GM12864 (cell line): ENCODE results near the gene RMND1.

Source experiments
- DNase-seq: peaks from one replicate; pipeline ENCODE4 v3.0.0-alpha.2; 2011; ENCODE audit warnings: low read depth
- H3K4me3 ChIP-seq: 2 replicates; pipeline ENCODE4 v1.5.1; 2011; ENCODE audit warnings: mild to moderate bottlenecking, low read depth, low read length, control low read depth
- CTCF ChIP-seq: IDR thresholded peaks from 2 replicates; pipeline ENCODE4 v1.5.1; 2011; ENCODE audit warnings: low read depth, mild to moderate bottlenecking, moderate library complexity, low read length, control low read depth, inconsistent platforms; ENCODE audit errors: missing control alignments

Gene RMND1

GRCh38 chr6:151422981-151423380 is 28.9 kb downstream of the RMND1 start:
- H3K4me3 ChIP-seq = no peak overlapping the region
- DNase-seq = no peak
- no peak for TF ChIP-seq CTCF

- no peak for TF ChIP-seq CTCF
- H3K4me3 ChIP-seq = no peak overlapping the region
- DNase-seq = no peak
These were observed 34.4 kb downstream of the RMND1 start for GRCh38 chr6:151417477-151417876.

GRCh38 chr6:151414641-151415260 is 37.2 kb downstream of the RMND1 start:
- no peak for TF ChIP-seq CTCF
- no peak overlapping the region for H3K4me3 ChIP-seq
- DNase-seq = no peak

GRCh38 chr6:151413372-151414145 is 38.4 kb downstream of the RMND1 start:
- TF ChIP-seq CTCF = no peak
- no peak for DNase-seq
- H3K4me3 ChIP-seq = no peak overlapping the region

- TF ChIP-seq CTCF = no peak
These were observed 39.0 kb downstream of the RMND1 start for GRCh38 chr6:151412909-151413308.

GRCh38 chr6:151409679-151410078 is 42.2 kb downstream of the RMND1 start:
- DNase-seq = no peak
- no peak for TF ChIP-seq CTCF
- no peak overlapping the region for H3K4me3 ChIP-seq

More at GRCh38 chr6:151412909-151413308, 39.0 kb downstream of the RMND1 start:
- H3K4me3 ChIP-seq = no peak overlapping the region
- no peak for DNase-seq
